Nephron progenitor cell (in vitro differentiated cells): ENCODE results near the gene TRUB2.
A peak's percentile ranks its signal among the peaks of the same experiment; 100 is the strongest.

Source experiments
- DNase-seq: peaks from one replicate; pipeline ENCODE4 v3.0.0; 2021
- H3K27ac Mint-ChIP-seq: 2 replicates; pipeline ENCODE4 v1.8.0; 2021; ENCODE audit warnings: mild to moderate bottlenecking, moderate library complexity, mixed read lengths
- H3K27me3 Mint-ChIP-seq: 2 replicates; pipeline ENCODE4 v1.8.0; 2021; ENCODE audit warnings: mild to moderate bottlenecking, low read depth, mixed read lengths; ENCODE audit not compliant: poor library complexity
- H3K36me3 Mint-ChIP-seq: 2 replicates; pipeline ENCODE4 v1.8.0; 2021; ENCODE audit warnings: low read depth, mixed read lengths
- H3K4me1 Mint-ChIP-seq: 2 replicates; pipeline ENCODE4 v1.8.0; 2021; ENCODE audit warnings: mixed read lengths
- H3K4me3 Mint-ChIP-seq: 2 replicates; pipeline ENCODE4 v1.8.0; 2021; ENCODE audit warnings: mild to moderate bottlenecking, moderate library complexity, mixed read lengths
- H3K9me3 Mint-ChIP-seq: 2 replicates; pipeline ENCODE4 v1.8.0; 2021; ENCODE audit warnings: mild to moderate bottlenecking, moderate library complexity, mixed read lengths
- TF ChIP-seq, protein P1 (sequence below): fragments of 200-600 bp; sonication (generic); IDR thresholded peaks from 2 replicates; pipeline ENCODE4 v1.5.0; 2021; ENCODE audit warnings: antibody characterized with exemption

Gene TRUB2

DNA sequence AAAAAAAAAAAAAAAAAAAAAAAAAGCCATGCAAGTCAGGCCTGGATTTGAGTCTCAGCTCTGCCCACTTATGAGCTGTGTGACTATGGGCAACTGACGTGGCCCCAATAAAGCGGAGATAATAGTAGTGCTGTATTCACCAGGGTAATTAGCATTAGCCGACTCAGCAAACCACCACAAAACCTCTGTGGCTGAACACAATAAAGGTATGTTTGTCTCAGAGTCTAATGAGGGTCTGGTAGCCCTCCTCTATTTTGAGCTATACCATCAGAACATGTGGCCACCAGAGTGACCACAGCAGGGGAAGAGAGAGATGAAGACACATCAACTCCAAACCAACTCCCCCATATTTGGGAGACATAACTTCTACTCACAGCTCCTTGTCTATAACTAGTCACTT is 30.2 kb downstream of the TRUB2 start:
- TF ChIP-seq, protein P1, sequence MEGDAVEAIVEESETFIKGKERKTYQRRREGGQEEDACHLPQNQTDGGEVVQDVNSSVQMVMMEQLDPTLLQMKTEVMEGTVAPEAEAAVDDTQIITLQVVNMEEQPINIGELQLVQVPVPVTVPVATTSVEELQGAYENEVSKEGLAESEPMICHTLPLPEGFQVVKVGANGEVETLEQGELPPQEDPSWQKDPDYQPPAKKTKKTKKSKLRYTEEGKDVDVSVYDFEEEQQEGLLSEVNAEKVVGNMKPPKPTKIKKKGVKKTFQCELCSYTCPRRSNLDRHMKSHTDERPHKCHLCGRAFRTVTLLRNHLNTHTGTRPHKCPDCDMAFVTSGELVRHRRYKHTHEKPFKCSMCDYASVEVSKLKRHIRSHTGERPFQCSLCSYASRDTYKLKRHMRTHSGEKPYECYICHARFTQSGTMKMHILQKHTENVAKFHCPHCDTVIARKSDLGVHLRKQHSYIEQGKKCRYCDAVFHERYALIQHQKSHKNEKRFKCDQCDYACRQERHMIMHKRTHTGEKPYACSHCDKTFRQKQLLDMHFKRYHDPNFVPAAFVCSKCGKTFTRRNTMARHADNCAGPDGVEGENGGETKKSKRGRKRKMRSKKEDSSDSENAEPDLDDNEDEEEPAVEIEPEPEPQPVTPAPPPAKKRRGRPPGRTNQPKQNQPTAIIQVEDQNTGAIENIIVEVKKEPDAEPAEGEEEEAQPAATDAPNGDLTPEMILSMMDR = no peak
- H3K4me1 Mint-ChIP-seq = peaks cover 28% of the 10 kb centered on the region
- H3K27me3 Mint-ChIP-seq = peaks cover 3% of the 10 kb centered on the region
- no peaks in the 10 kb centered on the region for H3K9me3 Mint-ChIP-seq
- no peak overlapping the region for H3K27ac Mint-ChIP-seq
- H3K4me3 Mint-ChIP-seq = no peak overlapping the region
- H3K36me3 Mint-ChIP-seq = peaks cover 19% of the 10 kb centered on the region
- no peak for DNase-seq

GRCh38 chr9:128288273-128289004 is 33.8 kb downstream of the TRUB2 start:
- no peak for DNase-seq
- Mint-ChIP-seq H3K9me3 (no peaks in the 10 kb centered on the region), H3K27ac (peak overlapping the region; percentile 94), H3K4me3 (no peak overlapping the region), H3K4me1 (peaks cover 14% of the 10 kb centered on the region), H3K27me3 (peaks cover 3% of the 10 kb centered on the region), H3K36me3 (peaks cover 24% of the 10 kb centered on the region)
- TF ChIP-seq, protein P1 = no peak

DNA sequence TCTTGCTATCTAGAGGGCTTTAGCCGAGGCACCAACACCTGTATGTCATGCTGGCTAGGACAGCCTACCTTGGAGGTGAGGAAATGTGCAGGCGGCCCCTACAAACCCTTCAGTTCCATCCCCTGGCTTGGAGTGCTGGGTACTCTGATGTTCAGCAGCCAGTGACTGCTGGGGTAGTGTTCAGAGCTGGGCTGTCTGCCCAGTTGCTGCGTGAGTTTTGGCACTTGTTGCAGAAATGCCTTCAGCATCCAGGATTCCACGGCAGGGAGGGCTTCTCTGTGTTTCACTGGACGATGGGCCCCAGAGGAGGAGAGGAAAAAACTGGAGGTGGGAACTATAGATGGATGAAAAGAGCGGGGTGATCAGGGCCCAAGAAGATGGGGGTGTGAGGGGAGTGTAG is 35.8 kb downstream of the TRUB2 start:
- peaks cover 17% of the 10 kb centered on the region for H3K4me1 Mint-ChIP-seq
- TF ChIP-seq, protein P1 = no peak
- H3K36me3 Mint-ChIP-seq = peaks cover 23% of the 10 kb centered on the region
- no peak for DNase-seq
- H3K27ac Mint-ChIP-seq = no peak overlapping the region
- no peak overlapping the region for H3K4me3 Mint-ChIP-seq
- H3K27me3 Mint-ChIP-seq = peaks cover 3% of the 10 kb centered on the region
- H3K9me3 Mint-ChIP-seq = no peaks in the 10 kb centered on the region

DNA sequence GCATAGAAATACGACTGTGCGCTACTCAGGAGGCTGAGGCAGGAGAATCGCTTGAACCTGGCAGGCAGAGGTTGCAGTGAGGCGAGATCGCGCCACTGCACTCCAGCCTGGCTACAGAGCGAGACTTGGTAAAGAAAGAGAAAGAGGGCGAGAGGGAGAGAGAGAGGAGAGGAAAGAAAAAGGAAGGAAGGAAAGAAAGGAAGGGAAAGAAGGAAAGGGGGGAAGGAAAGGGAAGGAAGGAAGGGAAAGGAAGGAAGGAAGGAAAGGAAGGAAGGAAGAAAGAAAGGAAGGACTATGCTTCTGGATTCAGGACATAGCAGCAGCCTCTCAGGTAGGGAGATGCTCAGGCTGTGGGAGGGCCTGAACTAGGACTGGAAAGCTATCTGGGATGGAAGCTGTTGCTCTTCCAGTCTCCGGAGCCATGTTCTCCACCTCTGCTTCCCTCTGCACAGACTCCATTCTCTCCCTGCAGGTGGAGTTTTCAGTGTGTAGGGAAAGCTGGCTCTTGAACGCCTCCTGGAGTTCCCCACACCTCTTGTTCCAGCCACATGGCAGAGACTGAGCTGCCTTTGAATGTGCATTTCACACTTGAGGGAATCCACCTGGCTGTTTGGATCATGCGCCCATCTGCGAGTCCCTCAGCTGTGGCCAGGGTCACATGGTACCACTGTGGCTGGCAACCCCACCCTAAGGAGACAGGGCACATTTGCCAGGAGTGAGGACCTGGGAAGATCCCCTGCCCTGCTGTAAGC is 37.0 kb downstream of the TRUB2 start:
- H3K27me3 Mint-ChIP-seq = peaks cover 3% of the 10 kb centered on the region
- peaks cover 28% of the 10 kb centered on the region for H3K4me1 Mint-ChIP-seq
- H3K27ac Mint-ChIP-seq = peak overlapping the region; percentile 44
- no peak overlapping the region for H3K4me3 Mint-ChIP-seq
- H3K36me3 Mint-ChIP-seq = peaks cover 27% of the 10 kb centered on the region
- no peaks in the 10 kb centered on the region for H3K9me3 Mint-ChIP-seq
- no peak for DNase-seq
- TF ChIP-seq, protein P1 = no peak

DNA sequence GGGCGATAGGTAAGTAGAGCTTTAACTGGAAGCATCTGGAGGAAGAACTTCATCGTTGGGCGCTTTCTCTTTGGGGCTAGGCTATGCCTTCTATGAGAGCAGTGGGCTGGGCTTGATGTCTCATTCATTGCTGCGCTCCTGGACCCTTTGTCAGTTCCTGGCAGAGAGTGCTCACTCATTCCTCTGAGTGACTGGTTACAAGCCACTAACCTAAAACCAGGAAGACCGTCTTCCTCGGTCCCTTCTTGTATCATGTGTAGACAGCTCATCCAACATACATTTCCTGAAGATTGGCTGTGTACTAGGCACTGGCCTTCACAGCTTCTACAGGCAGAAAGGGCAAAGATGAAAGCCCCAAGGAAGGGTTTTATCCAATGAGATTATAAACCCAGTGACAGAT is 39.7 kb downstream of the TRUB2 start:
- no peaks in the 10 kb centered on the region for H3K27me3 Mint-ChIP-seq
- TF ChIP-seq, protein P1 = no peak
- peaks cover 13% of the 10 kb centered on the region for H3K36me3 Mint-ChIP-seq
- no peaks in the 10 kb centered on the region for H3K9me3 Mint-ChIP-seq
- H3K4me3 Mint-ChIP-seq = no peak overlapping the region
- H3K27ac Mint-ChIP-seq = no peak overlapping the region
- no peak for DNase-seq
- H3K4me1 Mint-ChIP-seq = peaks cover 46% of the 10 kb centered on the region
